HepG2 (cell line): ENCODE measurements around the gene KIF1C. TPM values are rescaled to one million over a fixed set of nuclear protein-coding genes. Genes with fewer than 3 reads are reported as not detected.
A peak's percentile ranks its signal among the peaks of the same experiment; 100 is the strongest.

Experiments used
- DMTF1 ChIP-seq: sonication (generic); formaldehyde crosslinking; IDR thresholded peaks from 2 replicates; pipeline ENCODE4 v1.4.0; 2020; ENCODE audit warnings: mild to moderate bottlenecking, missing genetic modification reagents
- DRAP1 ChIP-seq: IDR thresholded peaks from 2 replicates; pipeline ENCODE4 v1.6.1; 2016; ENCODE audit warnings: missing genetic modification reagents, missing compliant biosample characterization
- ELK4 ChIP-seq: sonication (generic); formaldehyde crosslinking; IDR thresholded peaks from 2 replicates; pipeline ENCODE4 v1.9.0; 2021; ENCODE audit warnings: missing genetic modification reagents, borderline replicate concordance
- FLYWCH1 ChIP-seq: sonication (generic); formaldehyde crosslinking; IDR thresholded peaks from 2 replicates; pipeline ENCODE4 v1.8.1; 2023; ENCODE audit warnings: mild to moderate bottlenecking, missing genetic modification reagents
- HMGXB3 ChIP-seq: sonication (generic); formaldehyde crosslinking; IDR thresholded peaks from 2 replicates; pipeline ENCODE4 v1.4.0; 2020; ENCODE audit warnings: missing genetic modification reagents, borderline replicate concordance
- LBX2 ChIP-seq: sonication (generic); formaldehyde crosslinking; IDR thresholded peaks from 2 replicates; pipeline ENCODE4 v1.5.0; 2020; ENCODE audit warnings: missing genetic modification reagents, mild to moderate bottlenecking, borderline replicate concordance
- RBM22 ChIP-seq: fragments of 200-400 bp; formaldehyde crosslinking; optimal IDR thresholded peaks from 2 replicates; pipeline ENCODE3; 2017; ENCODE audit warnings: mild to moderate bottlenecking, low read length, moderate library complexity
- SRSF9 ChIP-seq: fragments of 200-400 bp; formaldehyde crosslinking; IDR thresholded peaks from 2 replicates; pipeline ENCODE4 v1.6.1; 2018; ENCODE audit warnings: borderline replicate concordance, mild to moderate bottlenecking, low read depth, low read length; ENCODE audit not compliant: insufficient read depth, poor library complexity, severe bottlenecking
- SSRP1 ChIP-seq: IDR thresholded peaks from 2 replicates; pipeline ENCODE4 v1.6.1; 2016; ENCODE audit warnings: control low read depth
- TOPORS ChIP-seq: sonication (generic); formaldehyde crosslinking; IDR thresholded peaks from 2 replicates; pipeline ENCODE4 v1.8.0; 2023; ENCODE audit warnings: mild to moderate bottlenecking, missing genetic modification reagents
- YY1 ChIP-seq: IDR thresholded peaks from 2 replicates; pipeline ENCODE4 v1.6.1; 2011; ENCODE audit warnings: low read length, low read depth, moderate library complexity, mild to moderate bottlenecking; ENCODE audit not compliant: insufficient read depth, insufficient replicate concordance
- ZNF281 ChIP-seq: sonication (generic); formaldehyde crosslinking; IDR thresholded peaks from 2 replicates; pipeline ENCODE4 v1.4.0; 2020; ENCODE audit warnings: missing genetic modification reagents, borderline replicate concordance
- ZNF460 ChIP-seq: sonication (generic); formaldehyde crosslinking; IDR thresholded peaks from 2 replicates; pipeline ENCODE4 v1.5.1; 2020; ENCODE audit warnings: missing genetic modification reagents, mild to moderate bottlenecking, borderline replicate concordance
- ZNF564 ChIP-seq: sonication (generic); formaldehyde crosslinking; IDR thresholded peaks from 2 replicates; pipeline ENCODE4 v1.8.1; 2023; ENCODE audit warnings: mild to moderate bottlenecking, missing genetic modification reagents
- ZSCAN22 ChIP-seq: sonication (generic); formaldehyde crosslinking; IDR thresholded peaks from 2 replicates; pipeline ENCODE4 v1.4.0; 2020; ENCODE audit warnings: mild to moderate bottlenecking, missing genetic modification reagents
- polyA plus RNA-seq, 8 experiments: library from polyadenylated mRNA; depleted of rRNA in 3 of 8; stranded (reverse) in 7 of 8; unstranded in 1 of 8; fragments of >200 nt; fragmentation: Illumina TruSeq in 4 of 8; extraction: Trizol in 4 of 8; gene quantifications; 2 replicates each; pipeline versions ENCODE4 v1.2.1 to v1.2.3, GENCODE V29; 2011 to 2016; ENCODE audit warnings: low read depth in 4 of 8, missing spikeins in 1 of 8, mixed read lengths in 1 of 8; ENCODE audit not compliant: insufficient read depth in 1 of 8
- total RNA-seq, 5 experiments: library from RNA; depleted of rRNA; stranded (reverse); fragments of >200 nt; fragmentation: Illumina TruSeq; extraction: Trizol; gene quantifications; 2 replicates each; pipeline ENCODE4 v1.2.3, GENCODE V29; 2016; ENCODE audit warnings: low read depth in 1 of 5

The KIF1C gene
- total and polyA plus RNA-seq, 2 of the 13 experiments (the other 11 are each of a cell fraction or from before 2014, with no cell fraction given): 70.0 to 104 TPM

GRCh38 chr17:4998027-4998731, 429 bp downstream of the KIF1C start (continued):
- peak; percentile 21; the same call in 1 of the 2 replicates for TF ChIP-seq ZNF281
- no peak for TF ChIP-seq RBM22
- TF ChIP-seq HMGXB3 (CRISPR knock-in tag): no peak
- TF ChIP-seq DRAP1 (CRISPR knock-in tag): no peak
- peak; percentile 50 for TF ChIP-seq YY1
- no peak for TF ChIP-seq ZSCAN22 (CRISPR knock-in tag)
- no peak for TF ChIP-seq LBX2 (CRISPR knock-in tag)
- no peak for TF ChIP-seq FLYWCH1 (CRISPR knock-in tag)
- TF ChIP-seq ELK4 (CRISPR knock-in tag): no peak
- TF ChIP-seq SRSF9: no peak
- no peak for TF ChIP-seq ZNF460 (CRISPR knock-in tag)
- no peak for TF ChIP-seq TOPORS (CRISPR knock-in tag)
- no peak for TF ChIP-seq DMTF1 (CRISPR knock-in tag)
- TF ChIP-seq SSRP1 (CRISPR knock-in tag): peak; percentile 21; the same call in 1 of the 2 replicates
- TF ChIP-seq ZNF564 (CRISPR knock-in tag): no peak
